8988T (cell line): Measurements from ENCODE around the gene PRDM4.

Experiments used
- DNase-seq: peaks from one replicate; pipeline ENCODE4 v3.0.0; 2011

PRDM4 gene, protein sequence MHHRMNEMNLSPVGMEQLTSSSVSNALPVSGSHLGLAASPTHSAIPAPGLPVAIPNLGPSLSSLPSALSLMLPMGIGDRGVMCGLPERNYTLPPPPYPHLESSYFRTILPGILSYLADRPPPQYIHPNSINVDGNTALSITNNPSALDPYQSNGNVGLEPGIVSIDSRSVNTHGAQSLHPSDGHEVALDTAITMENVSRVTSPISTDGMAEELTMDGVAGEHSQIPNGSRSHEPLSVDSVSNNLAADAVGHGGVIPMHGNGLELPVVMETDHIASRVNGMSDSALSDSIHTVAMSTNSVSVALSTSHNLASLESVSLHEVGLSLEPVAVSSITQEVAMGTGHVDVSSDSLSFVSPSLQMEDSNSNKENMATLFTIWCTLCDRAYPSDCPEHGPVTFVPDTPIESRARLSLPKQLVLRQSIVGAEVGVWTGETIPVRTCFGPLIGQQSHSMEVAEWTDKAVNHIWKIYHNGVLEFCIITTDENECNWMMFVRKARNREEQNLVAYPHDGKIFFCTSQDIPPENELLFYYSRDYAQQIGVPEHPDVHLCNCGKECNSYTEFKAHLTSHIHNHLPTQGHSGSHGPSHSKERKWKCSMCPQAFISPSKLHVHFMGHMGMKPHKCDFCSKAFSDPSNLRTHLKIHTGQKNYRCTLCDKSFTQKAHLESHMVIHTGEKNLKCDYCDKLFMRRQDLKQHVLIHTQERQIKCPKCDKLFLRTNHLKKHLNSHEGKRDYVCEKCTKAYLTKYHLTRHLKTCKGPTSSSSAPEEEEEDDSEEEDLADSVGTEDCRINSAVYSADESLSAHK

DNA sequence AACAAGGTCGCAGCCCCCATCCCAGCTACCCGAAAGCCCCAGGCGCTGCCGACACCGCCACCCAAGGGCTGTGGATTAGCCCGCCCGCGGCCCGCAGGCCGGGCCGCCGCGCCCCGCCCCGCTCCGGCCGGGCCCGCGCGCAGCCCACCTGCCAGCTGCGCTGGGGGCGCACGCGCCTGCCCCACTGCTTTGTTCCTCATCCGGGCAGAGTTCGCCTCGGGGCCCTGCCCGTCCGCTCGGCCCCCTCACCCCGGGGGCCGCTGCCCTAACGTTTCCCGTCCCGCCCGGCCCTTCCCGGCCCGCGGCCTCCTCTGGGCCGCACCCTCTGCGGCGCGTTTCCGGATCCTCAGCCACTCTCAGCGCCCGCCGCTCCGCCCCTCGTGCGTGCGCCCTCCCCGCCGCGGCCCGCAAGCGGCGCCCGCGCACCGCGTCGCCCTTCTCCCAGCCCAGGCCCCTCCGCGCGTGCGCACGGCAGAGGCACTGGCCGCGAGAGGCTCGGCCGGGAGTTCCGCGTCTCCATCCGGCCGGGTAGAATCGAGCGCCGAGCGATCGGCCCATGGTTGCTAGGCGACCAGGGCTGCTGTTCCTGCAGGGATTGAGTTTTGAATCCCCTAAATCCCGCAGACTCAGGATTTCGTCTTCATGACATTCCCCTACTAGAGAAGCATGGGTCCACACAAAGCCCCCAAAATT, at the start of gene PRDM4:
PRDM4 (minus strand) TSS at position 329 of the 693 bp plus-strand sequence. CDS start 622 bp downstream, outside the sequence.
- DNase-seq: peak; percentile 95

DNA sequence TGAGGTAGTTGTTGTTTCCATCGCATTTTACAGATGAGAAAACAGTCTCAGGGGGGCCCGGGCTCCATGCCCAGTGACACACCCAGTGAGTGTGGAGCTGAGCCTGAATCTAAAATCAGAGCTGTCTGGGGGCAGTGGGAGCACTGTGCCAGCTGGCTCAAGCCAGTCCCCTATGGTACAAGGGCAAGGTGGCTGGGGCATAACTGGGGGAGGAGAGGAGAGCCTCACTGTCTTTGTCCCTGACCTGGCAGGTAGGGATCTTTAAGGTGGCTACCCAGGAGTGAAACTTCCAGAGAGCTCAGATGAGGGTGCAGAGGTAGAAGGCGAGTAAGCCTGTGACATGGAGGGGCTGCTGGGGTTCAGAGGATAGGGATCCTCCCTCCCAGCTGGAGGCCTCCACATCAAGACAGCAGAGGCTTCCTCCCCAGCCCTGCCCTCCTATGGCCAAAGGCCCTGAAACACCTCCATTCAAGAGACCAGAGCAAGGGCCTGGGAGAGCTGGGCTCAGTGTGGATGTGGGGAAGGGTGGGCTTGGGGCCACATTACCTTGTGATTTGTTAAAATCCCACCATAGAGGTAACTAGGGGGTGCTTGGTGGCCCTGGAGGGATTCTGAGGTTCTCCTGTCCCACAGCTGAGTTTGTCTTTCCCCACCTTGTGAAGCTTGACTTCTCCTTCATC, 46.7 kb upstream of the PRDM4 start:
- no peak for DNase-seq

DNA sequence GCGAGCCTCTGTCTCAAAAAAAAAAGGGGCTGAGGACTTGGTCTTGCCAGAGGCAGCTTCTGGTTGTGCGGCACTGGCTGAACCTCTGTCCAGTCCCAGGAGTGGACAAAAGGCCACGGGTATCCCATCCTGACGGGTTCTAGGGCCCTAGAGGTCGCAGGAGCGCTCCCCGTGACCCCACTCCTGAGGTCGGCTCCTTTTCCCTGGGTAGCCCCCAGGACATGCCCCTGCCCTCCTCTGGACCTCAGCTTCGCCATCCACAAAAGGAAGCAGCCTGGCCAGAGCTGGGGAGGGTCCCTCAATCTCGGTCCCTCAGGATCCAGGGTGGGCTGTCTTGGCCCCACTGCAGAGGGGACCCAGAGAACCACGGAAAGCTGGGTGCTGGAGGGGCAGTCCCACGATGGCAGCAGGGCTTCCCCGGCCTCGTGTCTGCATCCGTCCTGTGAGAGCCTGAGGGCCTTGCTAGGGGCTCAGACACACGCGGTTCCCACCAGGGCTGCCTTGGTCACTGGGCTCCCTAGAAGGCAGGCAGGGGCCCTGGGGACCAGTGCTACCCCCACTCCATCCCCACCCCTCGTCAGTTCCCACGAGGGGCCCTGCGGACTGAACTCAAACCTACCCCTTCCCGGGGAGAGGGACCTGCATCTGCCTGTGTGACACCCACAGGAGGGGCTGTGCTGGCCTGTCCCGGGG, 44.7 kb upstream of the PRDM4 start:
- no peak for DNase-seq

DNA sequence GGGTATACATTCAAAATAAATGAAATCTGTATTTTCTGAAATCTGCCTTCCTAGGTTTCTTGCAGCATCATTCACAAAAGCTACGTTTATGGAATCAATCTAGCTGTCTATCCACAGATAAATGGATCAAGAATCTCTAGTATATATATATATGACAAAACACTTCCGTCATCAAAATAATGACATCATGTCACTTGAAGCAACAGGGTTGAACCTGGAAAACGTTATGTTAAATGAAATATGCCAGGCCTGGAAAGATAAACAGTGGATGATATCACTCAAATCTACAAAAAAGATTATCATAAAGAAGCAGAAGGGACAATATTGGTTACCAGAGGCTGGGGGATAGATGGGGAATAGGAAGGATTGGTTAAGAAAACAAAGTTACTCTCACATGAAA, 42.2 kb upstream of the PRDM4 start:
- DNase-seq: no peak

DNA sequence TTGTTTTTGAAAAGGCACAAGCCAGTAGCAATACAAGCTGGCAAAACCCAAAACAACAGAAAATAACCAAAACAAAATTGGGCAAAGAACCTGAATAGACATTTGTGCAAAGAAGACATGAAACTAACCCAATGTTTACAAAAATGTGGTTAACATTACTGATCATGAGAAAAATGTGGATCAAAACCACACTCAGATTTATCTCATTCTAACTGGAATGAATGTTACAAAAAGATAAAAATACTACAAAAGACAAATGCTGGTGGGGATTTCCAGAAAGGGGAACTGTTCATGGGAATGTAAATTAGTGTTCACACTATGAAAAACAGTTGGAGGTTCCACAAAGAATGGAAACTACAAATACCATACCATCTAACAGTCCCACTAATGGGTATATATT, 40.2 kb upstream of the PRDM4 start:
- no peak for DNase-seq

DNA sequence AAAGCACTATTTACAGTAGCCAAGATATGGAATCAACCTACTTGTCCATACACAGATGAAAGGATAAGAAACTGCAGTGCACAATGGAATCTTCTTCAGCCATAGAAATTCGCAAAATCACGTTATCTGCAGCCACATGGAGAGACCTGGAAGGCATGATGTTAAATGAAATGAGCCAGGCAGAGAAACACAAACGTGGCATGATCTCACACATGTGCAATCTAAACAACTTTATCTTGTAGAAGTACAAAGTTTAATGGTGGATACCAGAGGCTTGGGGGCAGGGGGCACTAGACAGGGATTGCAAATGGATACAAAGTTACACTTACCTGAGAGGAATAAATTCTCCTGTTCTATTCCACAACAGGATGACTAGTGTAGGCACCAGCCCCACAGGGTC, 37.6 kb upstream of the PRDM4 start:
- DNase-seq: no peak

DNA sequence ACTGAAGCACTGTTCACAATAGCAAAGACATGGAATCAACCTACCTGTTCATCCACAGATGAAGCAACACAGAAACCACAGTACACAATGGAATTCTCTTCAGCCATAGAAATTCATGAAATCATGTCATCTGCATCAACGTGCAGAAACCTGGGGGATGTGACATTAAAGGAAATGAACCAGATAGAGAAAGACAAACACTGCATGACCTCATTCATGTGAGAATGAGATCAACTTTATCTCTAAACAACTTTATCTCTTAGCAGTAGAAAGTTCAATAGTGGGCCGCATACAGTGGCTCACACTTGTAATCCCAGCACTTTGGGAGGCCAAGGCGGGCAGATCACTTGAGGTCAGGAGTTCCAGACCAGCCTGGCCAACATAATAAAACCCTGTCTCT, 33.5 kb upstream of the PRDM4 start:
- DNase-seq: no peak

DNA sequence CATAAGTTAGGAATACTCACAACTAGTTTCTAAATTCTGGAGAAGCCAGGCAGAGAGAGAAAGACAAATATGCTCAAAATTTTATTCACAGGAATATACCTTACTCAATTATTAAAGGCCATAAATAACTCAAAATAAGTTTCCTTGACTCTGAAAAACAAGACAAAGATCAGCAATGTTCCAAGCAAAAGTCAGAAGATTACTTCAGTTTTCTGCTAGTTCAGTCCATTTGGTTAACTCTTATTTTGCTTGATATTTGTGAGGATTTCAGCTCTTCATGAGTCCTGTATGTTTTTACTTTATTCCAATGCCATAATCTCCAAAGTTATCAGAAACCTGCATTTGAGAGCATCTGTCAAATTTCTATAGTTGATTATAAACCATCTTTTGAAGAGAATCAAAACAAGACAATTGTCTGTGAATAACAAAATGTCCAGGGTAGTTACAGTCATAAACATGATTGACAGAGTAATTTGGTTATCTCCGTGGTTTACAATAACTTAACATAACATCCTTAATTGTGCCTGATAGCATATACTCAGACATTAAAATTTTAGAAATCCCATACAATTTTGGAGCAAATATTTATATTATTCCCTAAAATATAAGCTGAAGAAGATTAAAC, 30.6 kb upstream of the PRDM4 start:
- DNase-seq: no peak

DNA sequence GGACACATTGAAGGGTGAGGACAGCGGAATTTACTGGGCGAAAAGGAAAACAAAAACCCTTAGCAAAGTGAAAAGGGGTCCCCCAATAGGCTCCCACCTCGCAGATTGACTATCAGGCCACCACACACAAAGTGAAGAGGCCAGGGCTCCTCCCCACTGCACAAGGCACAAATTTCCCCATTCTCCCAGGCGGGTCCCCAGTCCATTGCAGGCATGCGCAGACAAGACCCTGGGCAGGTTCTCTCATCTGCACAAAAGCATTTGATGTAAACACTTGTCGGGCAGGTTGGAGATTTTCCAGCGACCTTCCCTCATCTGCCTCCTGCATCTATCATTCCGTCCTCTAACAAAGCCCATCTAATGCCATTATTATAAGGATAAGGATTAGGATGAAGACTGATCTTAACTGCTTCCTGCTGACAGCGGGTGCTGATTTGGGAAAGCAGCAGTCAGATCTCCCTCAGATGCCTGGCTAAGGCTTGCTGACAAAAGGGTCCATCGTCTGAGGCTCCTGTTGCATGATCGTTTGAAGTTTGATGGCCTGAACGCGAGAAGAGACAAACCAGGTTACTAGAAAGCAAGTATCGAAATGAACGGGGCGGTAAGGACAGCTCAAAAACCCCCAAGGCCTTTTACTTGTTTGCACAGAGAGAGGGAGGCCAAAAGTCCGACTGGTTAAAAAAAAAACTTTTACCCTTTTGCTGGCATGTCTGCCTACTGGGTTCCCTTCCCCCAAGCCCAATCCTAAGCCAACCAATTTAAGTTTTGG, 27.9 kb upstream of the PRDM4 start:
- DNase-seq: no peak

DNA sequence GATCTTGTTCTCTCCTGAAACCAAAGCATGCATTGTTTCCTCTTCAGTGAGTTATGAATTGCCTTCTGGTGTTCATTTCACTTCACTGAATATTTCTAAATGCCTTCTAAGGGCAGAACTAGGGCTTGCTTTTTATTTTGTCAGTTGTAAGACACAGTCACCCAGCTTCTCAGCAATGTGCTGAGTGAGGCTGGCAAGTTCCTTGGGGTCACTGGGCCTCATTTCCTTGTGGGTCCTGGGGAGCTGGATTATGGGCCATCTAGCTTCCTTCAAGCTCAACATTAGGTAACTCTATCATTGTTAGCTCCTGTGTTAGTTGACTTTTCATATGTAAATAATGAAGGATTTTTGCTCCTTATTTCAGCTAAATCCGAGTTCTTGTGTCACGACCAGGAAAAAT, 27.3 kb upstream of the PRDM4 start:
- DNase-seq: no peak

DNA sequence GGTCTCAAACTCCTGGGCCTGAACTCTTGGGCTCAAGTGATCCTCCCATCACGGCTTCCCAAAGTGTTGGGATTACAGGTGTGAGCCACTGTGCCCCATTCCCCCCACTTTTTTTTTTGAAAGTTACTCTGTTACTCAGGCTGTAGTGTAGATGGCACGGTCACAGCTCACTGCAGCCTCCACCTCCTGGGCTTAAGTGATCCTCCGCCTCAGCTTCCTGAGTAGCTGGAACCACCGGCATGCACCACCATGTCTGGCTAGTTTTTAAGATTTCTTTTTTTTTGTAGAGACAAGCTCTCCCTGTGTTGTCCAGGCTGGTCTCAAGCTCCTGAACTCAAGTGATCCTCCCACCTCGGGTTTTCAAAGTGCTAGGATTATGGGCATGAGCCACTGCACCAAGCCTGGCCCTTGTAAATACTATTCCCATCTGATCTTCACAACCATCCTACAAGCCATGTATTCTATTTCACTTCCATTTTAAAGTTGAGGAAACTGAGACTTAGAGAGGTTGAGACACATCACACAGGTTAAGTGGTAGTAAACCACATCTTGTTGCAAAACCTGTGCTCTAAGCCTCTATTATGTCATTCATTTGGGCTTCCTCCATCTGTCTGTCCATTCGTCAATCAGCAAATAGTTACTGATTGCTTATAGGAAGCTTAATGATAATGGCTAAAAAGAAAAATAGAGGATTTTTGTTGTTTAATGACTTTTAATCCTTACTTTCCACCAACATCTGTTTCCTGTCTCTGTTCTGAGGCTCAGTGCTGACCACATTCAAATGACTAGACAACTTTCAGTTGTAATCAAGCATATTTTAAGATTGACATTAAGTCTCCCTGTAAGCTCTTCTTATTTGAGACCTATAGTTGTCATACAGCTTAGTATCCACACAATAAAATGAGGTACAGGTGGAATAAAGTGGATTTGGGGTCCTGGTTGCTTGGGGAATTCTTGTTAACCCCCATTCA, 22.8 kb upstream of the PRDM4 start:
- DNase-seq: no peak

DNA sequence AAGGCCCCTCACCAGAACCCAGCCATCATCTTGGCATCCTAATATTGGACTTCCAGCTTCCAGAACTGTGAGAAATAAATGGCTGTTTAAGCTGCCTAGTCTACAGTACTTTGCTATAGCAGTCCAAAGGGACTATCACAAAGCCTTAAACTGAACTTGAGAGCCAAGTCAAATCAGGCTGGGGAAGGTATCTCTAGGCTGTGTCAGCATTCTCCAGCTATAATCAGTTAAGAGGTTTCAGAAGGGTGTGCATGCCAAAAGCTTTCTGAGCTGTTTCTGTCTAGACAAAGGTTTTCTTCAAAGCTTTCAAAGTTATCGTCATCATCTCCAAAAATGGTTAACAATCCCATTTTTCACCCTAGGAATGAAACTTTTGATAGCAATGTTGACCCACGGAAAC, 21.1 kb upstream of the PRDM4 start:
- no peak for DNase-seq

DNA sequence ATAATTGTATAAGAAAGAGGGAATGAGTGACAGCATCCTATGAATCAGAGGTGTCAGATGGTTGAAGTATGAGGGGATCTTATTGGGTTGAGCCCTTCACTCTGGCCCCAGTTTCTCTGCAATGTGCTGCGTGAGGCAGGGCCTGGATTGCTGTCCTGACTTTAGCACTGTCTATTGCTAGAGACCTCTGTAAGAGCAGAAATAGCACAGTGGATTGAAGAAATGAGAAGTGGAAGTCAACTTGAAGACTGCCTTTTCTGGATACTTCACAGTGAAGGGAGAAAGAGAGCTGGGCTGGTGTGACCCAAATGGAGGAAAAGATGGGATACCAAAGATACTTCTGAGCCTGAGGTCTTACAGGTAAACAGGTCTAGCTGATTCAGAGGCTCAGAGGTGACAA, 19.4 kb upstream of the PRDM4 start:
- DNase-seq: no peak

DNA sequence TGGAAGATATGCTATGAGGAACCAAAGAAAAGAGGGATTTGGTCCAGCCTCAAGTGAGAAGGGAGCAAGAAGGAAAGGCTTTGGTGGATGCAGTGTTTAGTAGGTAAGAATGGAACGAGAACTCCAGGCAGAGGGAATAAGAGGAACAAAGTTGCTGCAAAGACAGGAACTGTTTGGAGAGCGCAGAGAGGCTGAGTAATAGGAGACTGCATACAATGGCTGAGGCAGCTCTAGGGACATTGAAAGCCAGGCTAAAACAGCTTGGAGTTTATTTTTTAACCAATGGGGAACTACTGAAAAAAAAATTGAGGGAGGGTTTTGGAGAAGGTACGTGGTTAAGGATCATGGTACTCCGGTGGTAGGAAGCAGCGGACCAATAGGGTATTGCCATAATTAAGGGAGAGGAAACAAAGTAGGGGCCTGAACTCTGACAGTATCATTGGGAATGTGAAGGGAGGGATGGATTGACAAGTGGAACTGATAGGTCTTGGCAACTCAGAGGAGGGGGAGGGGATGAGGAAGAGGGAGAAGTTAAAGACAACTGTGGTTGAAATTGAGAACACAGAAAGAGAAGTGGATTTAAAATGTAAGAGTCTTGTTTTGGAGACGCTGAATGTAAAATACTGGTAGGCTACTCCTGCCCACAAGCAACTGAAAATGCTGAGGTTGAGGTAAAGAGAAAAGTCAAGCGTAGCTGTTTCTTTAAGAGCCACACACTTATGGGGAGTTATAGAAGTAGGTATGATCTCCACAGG, 18.3 kb upstream of the PRDM4 start:
- DNase-seq: no peak

DNA sequence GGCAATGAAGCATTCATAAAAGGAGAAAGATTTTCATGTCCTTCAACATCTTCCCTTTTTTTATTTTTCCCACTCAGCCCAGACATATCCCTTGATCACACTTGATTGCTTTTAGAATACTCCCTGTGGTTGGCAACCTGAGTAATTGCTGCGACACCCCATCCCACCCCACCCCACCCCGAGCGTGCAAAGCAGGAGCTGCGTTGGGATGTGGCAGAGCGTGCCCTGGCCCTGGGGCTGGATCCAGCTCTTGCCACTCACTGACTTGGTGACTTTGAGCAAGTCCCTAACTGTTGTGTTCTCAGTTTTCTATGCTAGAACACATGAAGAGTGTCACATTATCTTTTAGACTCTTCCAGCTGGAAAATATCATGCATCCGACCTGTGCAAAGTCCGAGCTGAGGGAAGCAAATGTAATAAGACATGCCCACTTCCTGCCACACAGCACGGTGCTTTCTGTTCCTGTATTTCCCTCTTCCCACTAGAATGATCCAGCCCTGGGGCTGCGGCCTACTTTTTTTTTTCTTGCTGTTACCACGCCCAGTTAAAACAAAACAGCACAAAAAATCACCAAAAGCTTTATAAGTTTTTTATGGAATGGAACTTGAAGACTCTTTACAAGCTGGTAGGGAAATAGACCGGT, 17.6 kb upstream of the PRDM4 start:
- no peak for DNase-seq

DNA sequence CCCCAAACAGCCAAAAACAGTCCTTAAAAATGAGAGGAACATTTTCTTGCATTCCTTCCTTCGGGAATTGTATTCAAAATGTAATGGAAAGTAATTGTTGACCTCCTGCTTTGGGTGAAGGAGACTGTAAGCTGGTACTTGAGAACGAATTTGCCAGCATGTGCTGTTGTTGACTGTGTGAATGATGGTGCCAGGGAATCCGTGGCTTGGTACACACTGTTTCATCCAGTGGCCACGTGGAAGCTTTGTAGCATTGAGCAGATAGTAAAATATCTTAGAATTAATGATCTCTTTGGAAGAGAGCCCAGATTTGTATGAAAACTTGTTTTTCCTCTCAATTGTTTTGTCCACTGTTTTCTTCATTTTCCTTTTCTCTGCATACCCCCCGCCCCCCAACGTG, 15.2 kb upstream of the PRDM4 start:
- no peak for DNase-seq

DNA sequence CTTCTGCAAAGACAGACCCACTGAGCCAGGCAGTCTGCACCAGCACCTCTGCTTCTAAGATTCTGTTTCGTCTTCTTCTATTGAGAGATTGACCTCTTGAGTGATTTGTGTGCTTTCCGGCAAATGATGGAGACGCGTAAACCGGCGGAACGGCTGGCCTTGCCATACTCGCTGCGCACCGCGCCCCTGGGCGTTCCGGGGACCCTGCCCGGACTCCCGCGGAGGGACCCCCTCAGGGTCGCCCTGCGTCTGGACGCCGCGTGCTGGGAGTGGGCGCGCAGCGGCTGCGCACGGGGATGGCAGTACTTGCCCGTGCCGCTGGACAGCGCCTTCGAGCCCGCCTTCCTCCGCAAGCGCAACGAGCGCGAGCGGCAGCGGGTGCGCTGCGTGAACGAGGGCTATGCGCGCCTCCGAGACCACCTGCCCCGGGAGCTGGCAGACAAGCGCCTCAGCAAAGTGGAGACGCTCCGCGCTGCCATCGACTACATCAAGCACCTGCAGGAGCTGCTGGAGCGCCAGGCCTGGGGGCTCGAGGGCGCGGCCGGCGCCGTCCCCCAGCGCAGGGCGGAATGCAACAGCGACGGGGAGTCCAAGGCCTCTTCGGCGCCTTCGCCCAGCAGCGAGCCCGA, 14.3 kb upstream of the PRDM4 start:
- no peak for DNase-seq
